ENCODE results near the gene PTH. TPM values are rescaled to one million over a fixed set of nuclear protein-coding genes. Genes with fewer than 3 reads are reported as not detected.

PTH gene
- total RNA-seq, 2 experiments from 2014 or later, result not detected

- Mint-ChIP-seq H3K36me3 (peaks cover 1% of the 10 kb centered on the region), H3K27ac (no peak overlapping the region), H3K4me1 (peaks cover 4% of the 10 kb centered on the region), H3K9me3 (no peaks in the 10 kb centered on the region), H3K27me3 (peaks cover 8% of the 10 kb centered on the region), H3K4me3 (no peak overlapping the region)
- ATAC-seq (ENCODE audit: low read depth) (no peak), DNase-seq (no peak)
- POLR2A ChIA-PET, result interaction anchor here (0.6 kb wide), 1 partner anchor 261 kb away, joined by 3 read pairs; no protein-coding TSS in a partner anchor
Measured at GRCh38 chr11:13468750-13469149, 27.0 kb downstream of the PTH start.

GRCh38 chr11:13465909-13466371 lies 29.9 kb downstream of the PTH start:
- DNase-seq (no peak), ATAC-seq (ENCODE audit: low read depth) (no peak)
- Mint-ChIP-seq H3K9me3 (no peaks in the 10 kb centered on the region), H3K36me3 (peaks cover 1% of the 10 kb centered on the region), H3K27me3 (peaks cover 8% of the 10 kb centered on the region), H3K4me1 (peaks cover 17% of the 10 kb centered on the region), H3K4me3 (no peak overlapping the region), H3K27ac (no peak overlapping the region)
- POLR2A ChIA-PET, result no interaction called here

GRCh38 chr11:13463779-13464290 lies 32.0 kb downstream of the PTH start:
- POLR2A ChIA-PET, result interaction anchor here (1.2 to 3.1 kb wide), 5 partner anchors 9 to 204 kb away, joined by 3 to 29 read pairs (median 8); partner anchors contain the start of gene FAR1
- Mint-ChIP-seq H3K4me1 (peaks cover 28% of the 10 kb centered on the region), H3K27ac (peak overlapping the region; percentile 100), H3K27me3 (peaks cover 5% of the 10 kb centered on the region), H3K36me3 (peaks cover 15% of the 10 kb centered on the region), H3K9me3 (no peaks in the 10 kb centered on the region), H3K4me3 (peak overlapping the region; percentile 99)
- ATAC-seq (ENCODE audit: low read depth) (no peak), DNase-seq (no peak)

- ATAC-seq (ENCODE audit: low read depth), result peak; percentile 99
- Mint-ChIP-seq H3K36me3 (peaks cover 15% of the 10 kb centered on the region), H3K4me3 (peak within 1 kb of the TSS; percentile 99), H3K27ac (peak within 1 kb of the TSS; percentile 100), H3K4me1 (peaks cover 28% of the 10 kb centered on the region), H3K27me3 (peaks cover 5% of the 10 kb centered on the region), H3K9me3 (no peaks in the 10 kb centered on the region)
- POLR2A ChIA-PET, result interaction anchor here (0.6 to 3.1 kb wide), 12 partner anchors 10 to 478 kb away, joined by 3 to 29 read pairs (median 4); partner anchors contain the start of gene FAR1
- DNase-seq, result peak; percentile 91
Measured at GRCh38 chr11:13462901-13463778, 32.7 kb downstream of the PTH start, which contains the start of gene BTBD10. BTBD10 (minus strand) TSS chr11:13463222; CDS start chr11:13445124, 18,098 bp downstream.

GRCh38 chr11:13462311-13462900 lies 33.4 kb downstream of the PTH start:
- H3K9me3 Mint-ChIP-seq, result no peaks in the 10 kb centered on the region
- POLR2A ChIA-PET, result interaction anchor here (0.6 to 3.1 kb wide), 12 partner anchors 9 to 478 kb away, joined by 3 to 29 read pairs (median 4); partner anchors contain the start of gene FAR1
- DNase-seq, result no peak
- H3K4me1 Mint-ChIP-seq, result peaks cover 28% of the 10 kb centered on the region
- ATAC-seq (ENCODE audit: low read depth), result peak; percentile 40
- H3K4me3 Mint-ChIP-seq, result peak overlapping the region; percentile 99
- peaks cover 5% of the 10 kb centered on the region for H3K27me3 Mint-ChIP-seq
- H3K27ac Mint-ChIP-seq, result peak overlapping the region; percentile 100
- H3K36me3 Mint-ChIP-seq, result peaks cover 15% of the 10 kb centered on the region

GRCh38 chr11:13461291-13461690 lies 34.5 kb downstream of the PTH start:
- DNase-seq (no peak), ATAC-seq (ENCODE audit: low read depth) (no peak)
- peaks cover 5% of the 10 kb centered on the region for H3K27me3 Mint-ChIP-seq
- H3K36me3 Mint-ChIP-seq, result peaks cover 15% of the 10 kb centered on the region
- H3K27ac Mint-ChIP-seq, result no peak overlapping the region
- peak overlapping the region; percentile 99 for H3K4me3 Mint-ChIP-seq
- H3K9me3 Mint-ChIP-seq, result no peaks in the 10 kb centered on the region
- POLR2A ChIA-PET, result no interaction called here
- peaks cover 28% of the 10 kb centered on the region for H3K4me1 Mint-ChIP-seq

- ATAC-seq (ENCODE audit: low read depth) (peak; percentile 89), DNase-seq (no peak)
- no peaks in the 10 kb centered on the region for H3K27me3 Mint-ChIP-seq
- peaks cover 32% of the 10 kb centered on the region for H3K4me1 Mint-ChIP-seq
- H3K27ac Mint-ChIP-seq, result peak overlapping the region; percentile 68
- peak overlapping the region; percentile 35 for H3K4me3 Mint-ChIP-seq
- POLR2A ChIA-PET, result interaction anchor here (2.5 kb wide), 1 partner anchor 12 kb away, joined by 29 read pairs; the partner anchor contains the start of gene BTBD10
- H3K9me3 Mint-ChIP-seq, result no peaks in the 10 kb centered on the region
- peaks cover 14% of the 10 kb centered on the region for H3K36me3 Mint-ChIP-seq
Measured at GRCh38 chr11:13450832-13451397, 44.9 kb downstream of the PTH start.

GRCh38 chr11:13449522-13449921 lies 46.3 kb downstream of the PTH start:
- H3K4me3 Mint-ChIP-seq, result no peak overlapping the region
- POLR2A ChIA-PET, result interaction anchor here (2.5 kb wide), 1 partner anchor 14 kb away, joined by 29 read pairs; the partner anchor contains the start of gene BTBD10
- no peaks in the 10 kb centered on the region for H3K9me3 Mint-ChIP-seq
- DNase-seq, result no peak
- ATAC-seq (ENCODE audit: low read depth), result no peak
- H3K27ac Mint-ChIP-seq, result no peak overlapping the region
- no peaks in the 10 kb centered on the region for H3K27me3 Mint-ChIP-seq
- H3K4me1 Mint-ChIP-seq, result peaks cover 32% of the 10 kb centered on the region
- H3K36me3 Mint-ChIP-seq, result peaks cover 14% of the 10 kb centered on the region

GRCh38 chr11:13448876-13449275 lies 46.9 kb downstream of the PTH start:
- DNase-seq, result no peak
- H3K9me3 Mint-ChIP-seq, result no peaks in the 10 kb centered on the region
- no peak for ATAC-seq (ENCODE audit: low read depth)
- peaks cover 12% of the 10 kb centered on the region for H3K36me3 Mint-ChIP-seq
- peaks cover 32% of the 10 kb centered on the region for H3K4me1 Mint-ChIP-seq
- H3K27ac Mint-ChIP-seq, result no peak overlapping the region
- no peaks in the 10 kb centered on the region for H3K27me3 Mint-ChIP-seq
- POLR2A ChIA-PET, result interaction anchor here (1.1 kb wide), 1 partner anchor 14 kb away, joined by 3 read pairs; the partner anchor contains the start of gene BTBD10
- H3K4me3 Mint-ChIP-seq, result no peak overlapping the region

GRCh38 chr11:13446444-13446843 lies 49.4 kb downstream of the PTH start:
- H3K27ac Mint-ChIP-seq, result no peak overlapping the region
- POLR2A ChIA-PET, result no interaction called here
- H3K27me3 Mint-ChIP-seq, result no peaks in the 10 kb centered on the region
- no peak for ATAC-seq (ENCODE audit: low read depth)
- peaks cover 24% of the 10 kb centered on the region for H3K4me1 Mint-ChIP-seq
- DNase-seq, result no peak
- H3K36me3 Mint-ChIP-seq, result peaks cover 9% of the 10 kb centered on the region
- no peaks in the 10 kb centered on the region for H3K9me3 Mint-ChIP-seq
- no peak overlapping the region for H3K4me3 Mint-ChIP-seq

- no peaks in the 10 kb centered on the region for H3K27me3 Mint-ChIP-seq
- peaks cover 15% of the 10 kb centered on the region for H3K4me1 Mint-ChIP-seq
Measured at GRCh38 chr11:13445588-13445987, 50.2 kb downstream of the PTH start.

More at GRCh38 chr11:13445588-13445987, 50.2 kb downstream of the PTH start:
- DNase-seq, result no peak
- H3K36me3 Mint-ChIP-seq, result peaks cover 7% of the 10 kb centered on the region
- POLR2A ChIA-PET, result no interaction called here
- no peak for ATAC-seq (ENCODE audit: low read depth)
- H3K4me3 Mint-ChIP-seq, result no peak overlapping the region
- H3K27ac Mint-ChIP-seq, result no peak overlapping the region
- H3K9me3 Mint-ChIP-seq, result no peaks in the 10 kb centered on the region
